ENCODE results near the gene GOLGA2.

GRCh38 chr9:128323791-128324190 is 48.0 kb upstream of the GOLGA2 start:
- TF ChIP-seq CTCF (IDR thresholded peaks at IDR 0.05 in 4 of 5, conservative IDR thresholded peaks at IDR 0.05 in 1 of 5), result no peak
- no peak for TF ChIP-seq POLR2A (IDR thresholded peaks at IDR 0.05)
